OCI-LY1 (cell line): ENCODE results near the gene SLC12A7.

Experiments
- EZH2 ChIP-seq: fragments of 200-600 bp; sonication (generic), shearing (Covaris generic); IDR thresholded peaks from 2 replicates; pipeline ENCODE4 v1.8.0; 2017; ENCODE audit warnings: borderline replicate concordance, mixed run types, mild to moderate bottlenecking, antibody characterized with exemption, low read length, moderate library complexity, mixed read lengths
- TF ChIP-seq, protein P1 (sequence below): fragments of 200-600 bp; sonication (generic), shearing (Covaris generic); IDR thresholded peaks from 2 replicates; pipeline ENCODE4 v1.5.1; 2017; ENCODE audit warnings: mild to moderate bottlenecking, antibody characterized with exemption, low read length, moderate library complexity, mixed read lengths

DNA sequence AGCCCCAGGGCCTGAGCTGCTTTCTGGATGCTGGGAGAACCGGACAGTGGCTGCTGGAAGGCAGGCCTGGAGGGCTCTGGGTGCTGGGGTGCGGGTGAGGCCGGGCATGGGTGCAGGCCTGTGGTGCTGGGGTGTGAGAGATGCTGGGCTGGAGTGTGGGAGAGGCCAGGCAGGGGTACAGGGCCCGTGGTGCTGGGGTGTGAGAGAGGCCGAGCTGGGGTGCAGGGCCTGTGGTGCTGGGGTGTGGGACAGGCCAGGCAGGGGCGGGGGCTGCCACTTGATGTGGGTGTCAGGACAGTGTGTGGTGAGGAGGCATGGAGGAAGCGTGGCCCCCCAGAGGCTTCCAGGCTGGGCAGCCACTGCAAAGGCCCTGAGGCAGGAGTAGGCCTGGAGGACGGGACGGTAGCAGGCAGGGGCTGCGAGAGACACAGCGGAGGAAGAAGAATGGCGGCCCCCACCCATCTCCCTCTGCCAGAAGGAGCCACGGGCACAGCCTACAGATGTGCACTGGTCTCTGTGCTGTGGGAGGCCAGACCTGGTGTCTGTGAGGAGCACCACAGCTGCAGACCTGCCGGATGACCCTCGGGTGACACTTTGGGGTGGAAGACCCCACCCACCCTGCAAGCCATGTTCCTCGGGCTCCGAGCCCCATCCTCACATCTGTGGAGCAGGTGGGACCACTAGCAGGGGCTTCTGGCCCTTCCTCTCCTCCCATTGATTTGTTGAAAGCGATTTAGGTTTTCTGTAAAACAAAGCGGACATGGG is 94.0 kb downstream of the SLC12A7 start:
- TF ChIP-seq EZH2: no peak
- TF ChIP-seq, protein P1, sequence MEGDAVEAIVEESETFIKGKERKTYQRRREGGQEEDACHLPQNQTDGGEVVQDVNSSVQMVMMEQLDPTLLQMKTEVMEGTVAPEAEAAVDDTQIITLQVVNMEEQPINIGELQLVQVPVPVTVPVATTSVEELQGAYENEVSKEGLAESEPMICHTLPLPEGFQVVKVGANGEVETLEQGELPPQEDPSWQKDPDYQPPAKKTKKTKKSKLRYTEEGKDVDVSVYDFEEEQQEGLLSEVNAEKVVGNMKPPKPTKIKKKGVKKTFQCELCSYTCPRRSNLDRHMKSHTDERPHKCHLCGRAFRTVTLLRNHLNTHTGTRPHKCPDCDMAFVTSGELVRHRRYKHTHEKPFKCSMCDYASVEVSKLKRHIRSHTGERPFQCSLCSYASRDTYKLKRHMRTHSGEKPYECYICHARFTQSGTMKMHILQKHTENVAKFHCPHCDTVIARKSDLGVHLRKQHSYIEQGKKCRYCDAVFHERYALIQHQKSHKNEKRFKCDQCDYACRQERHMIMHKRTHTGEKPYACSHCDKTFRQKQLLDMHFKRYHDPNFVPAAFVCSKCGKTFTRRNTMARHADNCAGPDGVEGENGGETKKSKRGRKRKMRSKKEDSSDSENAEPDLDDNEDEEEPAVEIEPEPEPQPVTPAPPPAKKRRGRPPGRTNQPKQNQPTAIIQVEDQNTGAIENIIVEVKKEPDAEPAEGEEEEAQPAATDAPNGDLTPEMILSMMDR: no peak
